T-helper 17 cell (primary cell): ENCODE data around the gene MCHR1. TPM values are rescaled to one million over a fixed set of nuclear protein-coding genes. Genes with fewer than 3 reads are reported as not detected.
A peak's percentile ranks its signal among the peaks of the same experiment; 100 is the strongest.
"Not testable (repeated sequence)": the region's sequence is repeated elsewhere in the genome, so short reads cannot be mapped to it uniquely, and the experiment has no call there.

Experiments
- ATAC-seq: fragments of 150-1000 bp; cut with Tn5 transposase; 2 replicates; pipeline ENCODE4 v1.10.0; 2021; ENCODE audit warnings: mild to moderate bottlenecking, moderate library complexity
- DNase-seq, 3 donors: peaks; one replicate each; pipeline versions ENCODE4 v3.0.0 to v3.0.0-alpha.2; 2020 to 2021
- H3K9me3 ChIP-seq: one replicate; pipeline ENCODE4 v1.7.0; 2013; ENCODE audit warnings: low read length, mild to moderate bottlenecking; ENCODE audit not compliant: control insufficient read depth, poor library complexity, severe bottlenecking
- H3K27ac Mint-ChIP-seq: one replicate; pipeline ENCODE4 v1.8.0; 2022; ENCODE audit warnings: mild to moderate bottlenecking, moderate library complexity, mixed read lengths
- H3K27me3 Mint-ChIP-seq: one replicate; pipeline ENCODE4 v1.8.0; 2022; ENCODE audit warnings: mixed read lengths
- H3K36me3 Mint-ChIP-seq: one replicate; pipeline ENCODE4 v1.8.0; 2022; ENCODE audit warnings: low read depth, mixed read lengths
- H3K4me1 Mint-ChIP-seq: one replicate; pipeline ENCODE4 v1.8.0; 2022; ENCODE audit warnings: mild to moderate bottlenecking, mixed read lengths
- H3K4me3 Mint-ChIP-seq: one replicate; pipeline ENCODE4 v1.8.0; 2022; ENCODE audit warnings: mild to moderate bottlenecking, moderate library complexity, mixed read lengths
- total RNA-seq, 4 donors: library from RNA in 2 of 4; stranded (reverse) in 2 of 4; gene quantifications; one replicate each; pipeline ENCODE4 v1.2.3 and lab custom pipeline; 2022 to 2026

MCHR1 gene
- total RNA-seq, 2 donors from 2014 or later = not detected

DNA sequence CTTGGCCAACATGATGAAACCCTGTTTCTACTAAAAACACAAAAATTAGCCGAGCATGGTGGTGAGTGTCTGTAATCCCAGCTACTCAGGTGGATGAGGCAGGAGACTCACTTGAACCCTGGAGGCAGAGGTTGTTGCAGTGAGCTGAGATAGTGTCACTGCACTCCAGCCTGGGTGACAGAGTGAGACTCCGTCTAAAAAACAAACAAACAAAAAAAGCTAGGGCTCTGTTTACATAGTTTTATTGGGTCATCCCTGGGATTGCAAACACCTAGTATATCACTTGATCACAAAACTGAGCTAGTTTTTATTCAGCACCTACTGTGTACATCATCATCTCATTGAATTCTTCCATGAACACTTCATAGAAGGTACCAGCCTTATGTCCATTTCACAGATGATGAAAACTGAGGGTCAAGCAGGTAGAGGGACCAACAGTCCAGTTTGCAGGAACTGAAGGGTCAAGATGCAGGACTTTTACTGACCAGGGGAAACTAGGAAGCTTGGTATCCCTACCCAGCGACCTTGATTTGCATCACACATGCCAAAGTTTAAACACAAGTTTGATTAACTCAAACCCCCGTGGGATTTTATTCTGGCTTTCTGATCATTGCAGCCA, 33.6 kb upstream of the MCHR1 start:
- Mint-ChIP-seq H3K27me3 (no peaks in the 10 kb centered on the region), H3K36me3 (no peaks in the 10 kb centered on the region), H3K27ac (no peak overlapping the region), H3K4me3 (no peak overlapping the region), H3K4me1 (peaks cover 12% of the 10 kb centered on the region)
- no peaks in the 10 kb centered on the region for H3K9me3 ChIP-seq
- DNase-seq = no peak
- ATAC-seq = no peak

DNA sequence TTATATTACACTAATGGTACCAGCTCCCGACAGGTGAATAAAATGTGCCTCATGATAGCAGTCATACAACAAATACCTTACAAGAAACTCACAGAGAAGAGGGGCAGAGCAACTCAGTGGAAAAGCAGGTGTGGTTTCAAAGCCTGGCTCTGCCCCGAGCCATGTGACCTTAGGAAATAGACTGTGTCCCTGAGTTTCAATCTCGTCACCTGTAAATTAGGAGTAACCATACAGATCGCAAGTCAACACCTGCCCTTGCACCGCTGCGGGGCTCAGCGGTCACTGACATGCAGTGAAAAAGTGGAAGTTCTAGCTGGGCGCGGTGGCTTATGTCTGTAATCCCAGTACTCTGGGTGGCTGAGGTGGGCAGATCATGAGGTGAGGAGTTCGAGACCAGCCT, 30.9 kb upstream of the MCHR1 start:
- no peak overlapping the region for H3K27ac Mint-ChIP-seq
- DNase-seq (no peak), ATAC-seq (no peak)
- H3K4me1 Mint-ChIP-seq = peaks cover 18% of the 10 kb centered on the region
- H3K36me3 Mint-ChIP-seq = no peaks in the 10 kb centered on the region
- peak overlapping the region; percentile 7 for H3K4me3 Mint-ChIP-seq
- H3K27me3 Mint-ChIP-seq = no peaks in the 10 kb centered on the region
- no peaks in the 10 kb centered on the region for H3K9me3 ChIP-seq

DNA sequence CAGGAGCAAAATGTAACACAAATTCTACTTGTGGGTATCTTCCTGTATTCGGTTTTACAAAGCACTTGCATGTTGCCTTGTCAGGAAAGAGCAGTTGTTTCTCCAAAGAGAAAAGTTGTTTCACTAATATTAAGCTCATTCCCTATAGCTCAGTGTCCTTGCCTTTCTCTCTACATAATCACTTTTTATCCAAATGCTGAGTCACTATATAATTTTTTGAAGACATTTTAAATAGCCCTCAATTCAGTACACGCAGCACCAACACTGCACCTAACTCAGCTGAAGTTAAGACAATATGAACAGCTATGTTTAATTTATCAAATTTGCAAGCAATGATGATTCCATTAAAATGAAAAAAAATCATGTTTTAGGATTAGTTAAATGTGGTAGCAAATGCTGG, 28.2 kb upstream of the MCHR1 start:
- no peaks in the 10 kb centered on the region for H3K9me3 ChIP-seq
- ATAC-seq (no peak), DNase-seq (no peak)
- H3K27me3 Mint-ChIP-seq = no peaks in the 10 kb centered on the region
- peak overlapping the region; percentile 94 for H3K27ac Mint-ChIP-seq
- no peaks in the 10 kb centered on the region for H3K36me3 Mint-ChIP-seq
- peaks cover 13% of the 10 kb centered on the region for H3K4me1 Mint-ChIP-seq
- no peak overlapping the region for H3K4me3 Mint-ChIP-seq

DNA sequence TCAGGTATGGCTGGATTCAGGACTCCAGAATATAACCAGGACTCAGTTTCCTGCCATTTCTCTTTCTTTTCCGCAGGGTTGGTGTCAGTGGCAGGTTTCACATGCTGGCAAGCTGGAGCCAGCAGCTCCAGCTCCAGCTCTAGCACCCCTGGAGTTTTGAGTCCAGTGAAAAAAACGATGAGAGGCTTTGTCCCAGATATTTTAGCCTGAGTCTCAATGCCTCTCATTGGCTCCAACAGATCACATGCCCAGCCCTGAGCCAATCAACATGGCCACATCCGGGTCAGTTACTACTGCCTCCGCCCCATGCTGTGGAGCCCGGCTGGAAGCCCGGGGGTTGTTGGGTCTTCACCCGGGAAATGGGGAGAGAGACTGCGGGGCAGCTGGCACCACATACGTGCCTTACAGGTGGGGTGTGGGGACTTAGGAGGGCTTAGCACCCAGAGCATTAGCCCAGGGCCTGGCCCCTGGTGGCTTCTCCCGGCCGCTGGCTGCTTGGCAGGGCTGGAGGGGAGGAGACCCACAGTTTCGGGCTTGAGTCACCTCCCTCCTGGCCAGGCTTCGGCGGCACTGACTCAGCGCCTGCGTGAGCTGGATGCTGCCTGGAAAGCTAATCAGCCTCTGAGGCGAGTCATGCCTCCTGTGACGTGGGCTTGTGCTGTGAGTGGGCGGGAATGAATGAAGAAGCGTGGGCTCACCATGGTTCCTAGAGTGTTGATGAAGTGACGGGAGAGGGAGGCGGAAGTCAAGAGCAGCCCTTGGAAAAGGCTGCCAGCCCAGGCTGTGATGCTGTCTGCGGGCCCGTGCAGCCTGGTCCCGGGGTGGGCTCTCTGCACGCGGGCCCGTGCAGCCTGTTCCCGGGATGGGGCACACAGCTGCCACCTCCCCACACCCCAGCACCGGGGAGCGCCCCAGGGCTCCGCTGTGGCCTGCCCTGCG, 27.5 kb upstream of the MCHR1 start:
- Mint-ChIP-seq H3K27ac (peak overlapping the region; percentile 94), H3K4me3 (peak overlapping the region; percentile 91), H3K36me3 (no peaks in the 10 kb centered on the region), H3K4me1 (peaks cover 13% of the 10 kb centered on the region), H3K27me3 (no peaks in the 10 kb centered on the region)
- H3K9me3 ChIP-seq = no peaks in the 10 kb centered on the region
- DNase-seq = peak; percentile 61 to 72 (median 61)
- peak; percentile 95 for ATAC-seq

DNA sequence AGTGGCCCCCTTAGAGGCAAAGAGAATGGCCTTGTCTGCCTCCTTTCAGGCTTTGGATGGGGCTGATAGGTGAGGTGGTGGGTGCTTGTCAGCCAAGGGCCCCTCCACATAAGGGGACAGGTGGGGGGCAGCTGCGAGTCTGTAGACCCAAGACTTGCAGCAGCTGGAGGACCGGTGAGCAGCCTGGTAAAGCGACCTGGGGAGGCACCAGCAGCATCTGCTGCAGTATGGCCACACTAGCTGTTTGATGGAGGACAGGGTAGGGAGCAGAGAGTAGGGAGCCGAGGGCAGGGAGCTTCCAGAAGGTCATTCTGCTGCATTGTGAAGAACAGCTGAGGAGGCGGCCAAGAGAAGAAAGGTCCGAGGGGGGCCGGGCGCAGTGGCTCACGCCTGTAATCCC, 25.9 kb upstream of the MCHR1 start:
- H3K9me3 ChIP-seq = no peaks in the 10 kb centered on the region
- H3K4me3 Mint-ChIP-seq = no peak overlapping the region
- DNase-seq (no peak), ATAC-seq (no peak)
- H3K36me3 Mint-ChIP-seq = no peaks in the 10 kb centered on the region
- H3K27ac Mint-ChIP-seq = no peak overlapping the region
- no peaks in the 10 kb centered on the region for H3K27me3 Mint-ChIP-seq
- peaks cover 10% of the 10 kb centered on the region for H3K4me1 Mint-ChIP-seq

DNA sequence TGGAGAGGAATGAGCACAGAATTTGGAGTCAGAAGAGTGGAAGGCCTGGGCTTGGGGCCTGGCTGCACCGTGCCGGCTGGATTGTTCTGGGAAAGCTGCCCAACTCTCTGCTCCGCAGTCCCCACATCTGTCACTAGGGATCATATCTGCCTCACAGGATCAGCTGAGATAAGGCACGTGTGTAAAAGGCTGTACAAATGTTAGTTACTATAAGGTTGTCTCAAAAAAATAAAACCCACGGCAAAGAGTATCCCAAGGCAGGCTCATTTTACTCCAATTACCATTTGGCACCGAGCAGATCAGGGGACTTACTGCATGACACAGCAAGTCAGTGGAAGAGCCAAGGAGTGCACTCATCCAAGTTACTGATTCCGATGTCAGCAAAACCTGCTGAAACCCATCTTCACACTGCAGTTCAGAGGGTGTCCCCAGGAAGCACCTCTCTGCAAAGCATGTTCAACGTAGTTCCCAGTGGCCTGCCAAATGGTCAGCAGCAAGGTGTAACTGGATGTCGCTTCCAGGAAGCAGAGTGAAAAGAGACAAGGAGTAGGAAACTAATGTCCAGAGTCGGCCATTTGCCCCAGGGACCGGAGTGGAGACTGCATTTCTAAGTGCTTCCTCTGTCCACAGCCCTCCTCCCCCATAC, 24.6 kb upstream of the MCHR1 start:
- Mint-ChIP-seq H3K27me3 (no peaks in the 10 kb centered on the region), H3K27ac (no peak overlapping the region), H3K4me1 (peaks cover 8% of the 10 kb centered on the region), H3K4me3 (no peak overlapping the region), H3K36me3 (no peaks in the 10 kb centered on the region)
- H3K9me3 ChIP-seq = no peaks in the 10 kb centered on the region
- ATAC-seq = no peak
- no peak for DNase-seq

DNA sequence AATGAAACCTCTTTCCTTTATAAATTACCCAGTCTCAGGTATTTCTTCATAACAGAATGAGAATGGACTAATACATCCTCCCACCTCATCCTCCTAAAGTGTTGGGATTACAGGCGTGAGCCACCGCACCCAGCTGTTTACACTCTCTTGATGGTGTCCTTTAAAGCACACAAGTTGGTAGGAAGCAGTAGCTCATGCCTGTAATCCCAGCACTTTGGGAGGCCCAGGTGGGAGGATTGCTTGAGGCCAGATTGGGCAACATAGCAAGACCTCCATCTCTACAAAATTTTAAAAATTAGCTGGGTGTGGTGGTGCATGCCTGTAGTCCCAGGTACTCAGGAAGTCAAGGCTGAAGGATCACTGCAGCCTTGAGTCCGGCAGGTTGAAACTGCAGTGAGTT, 23.3 kb upstream of the MCHR1 start:
- not testable (repeated sequence) for H3K4me3 Mint-ChIP-seq, ATAC-seq, H3K9me3 ChIP-seq, H3K4me1 Mint-ChIP-seq, H3K27ac Mint-ChIP-seq, H3K27me3 Mint-ChIP-seq, DNase-seq, H3K36me3 Mint-ChIP-seq

DNA sequence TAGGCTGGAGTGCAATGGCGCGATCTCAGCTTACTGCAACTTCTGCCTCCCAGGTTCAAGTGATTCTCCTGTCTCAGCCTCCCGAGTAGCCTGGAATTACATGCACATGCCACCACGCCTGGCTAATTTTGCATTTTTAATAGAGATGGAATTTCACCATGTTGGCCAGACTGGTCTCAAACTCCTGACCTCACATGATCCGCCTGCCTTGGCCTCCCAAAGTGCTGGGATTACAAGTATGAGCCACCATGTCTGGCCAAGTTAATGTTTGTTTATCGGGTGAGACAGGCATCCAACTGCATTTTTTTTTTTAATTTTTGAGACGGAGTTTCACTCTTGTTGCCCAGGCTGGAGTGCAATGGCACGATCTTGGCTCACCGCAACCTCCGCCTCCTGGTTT, 22.6 kb upstream of the MCHR1 start:
- H3K4me1 Mint-ChIP-seq, DNase-seq, H3K36me3 Mint-ChIP-seq, H3K9me3 ChIP-seq, H3K4me3 Mint-ChIP-seq, ATAC-seq, H3K27me3 Mint-ChIP-seq, H3K27ac Mint-ChIP-seq: not testable (repeated sequence)

DNA sequence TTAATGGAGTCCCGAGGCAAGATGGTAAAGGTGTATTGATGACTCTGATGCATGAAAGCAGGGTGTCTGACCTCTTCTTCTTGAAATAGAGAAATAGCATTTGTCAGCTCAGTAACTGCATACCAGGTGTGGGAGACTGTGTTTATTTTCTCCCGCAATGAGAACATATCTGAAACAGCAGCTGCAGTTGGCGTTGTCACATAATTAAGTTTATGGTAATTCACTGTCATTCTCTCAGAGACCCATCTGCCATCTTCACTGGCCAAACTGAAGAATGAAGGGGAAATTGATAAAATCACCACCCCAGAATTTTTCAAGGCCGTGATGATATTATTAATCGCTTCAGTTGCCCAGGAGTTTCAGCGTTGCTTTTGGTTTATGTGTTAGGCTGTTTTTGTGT, 20.1 kb upstream of the MCHR1 start:
- no peaks in the 10 kb centered on the region for H3K27me3 Mint-ChIP-seq
- DNase-seq = no peak
- no peaks in the 10 kb centered on the region for H3K4me1 Mint-ChIP-seq
- no peak overlapping the region for H3K4me3 Mint-ChIP-seq
- H3K27ac Mint-ChIP-seq = no peak overlapping the region
- H3K9me3 ChIP-seq = no peaks in the 10 kb centered on the region
- no peak for ATAC-seq
- no peaks in the 10 kb centered on the region for H3K36me3 Mint-ChIP-seq

DNA sequence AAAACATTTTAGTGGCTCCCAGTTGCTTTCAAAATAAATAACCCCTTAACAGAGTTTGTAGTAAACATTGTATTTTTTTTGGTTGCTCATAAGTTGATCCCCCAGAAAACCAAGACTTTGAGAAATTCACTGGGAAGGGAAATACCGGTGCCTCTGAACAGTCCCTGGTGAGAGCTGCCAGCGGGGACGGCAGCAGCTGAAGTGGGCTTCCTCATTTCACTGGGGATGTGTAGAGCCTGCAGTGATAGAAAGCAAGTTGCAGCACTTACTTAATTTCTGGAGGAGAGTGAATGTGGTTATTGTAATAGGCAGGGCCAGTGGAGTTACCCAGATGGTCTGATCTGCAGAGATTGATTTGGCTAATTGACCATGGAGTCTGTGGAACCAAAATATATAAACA, 18.6 kb upstream of the MCHR1 start:
- no peak overlapping the region for H3K27ac Mint-ChIP-seq
- no peaks in the 10 kb centered on the region for H3K27me3 Mint-ChIP-seq
- H3K4me3 Mint-ChIP-seq = no peak overlapping the region
- DNase-seq (no peak), ATAC-seq (no peak)
- no peaks in the 10 kb centered on the region for H3K36me3 Mint-ChIP-seq
- H3K9me3 ChIP-seq = no peaks in the 10 kb centered on the region
- H3K4me1 Mint-ChIP-seq = no peaks in the 10 kb centered on the region

DNA sequence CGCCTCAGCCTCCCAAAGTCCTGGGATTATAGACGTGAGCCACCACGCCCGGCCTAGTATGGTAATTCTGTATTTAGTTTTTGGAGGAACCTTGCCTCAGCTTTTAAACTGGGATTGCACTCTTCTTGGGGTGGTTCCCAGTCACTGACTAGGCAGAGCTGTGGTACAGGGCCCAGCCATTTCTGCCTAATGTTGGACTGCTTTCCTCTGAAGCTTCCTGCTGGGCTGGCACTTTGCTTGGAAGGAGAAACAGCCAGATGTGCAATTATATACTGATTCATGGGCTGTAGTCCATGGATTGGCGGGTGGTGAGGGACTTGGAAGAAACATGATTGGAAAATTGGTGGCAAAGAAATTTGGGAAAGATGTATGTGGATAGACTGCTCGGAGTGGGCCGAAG, 17.6 kb upstream of the MCHR1 start:
- DNase-seq (no peak), ATAC-seq (no peak)
- Mint-ChIP-seq H3K27ac (no peak overlapping the region), H3K4me1 (no peaks in the 10 kb centered on the region), H3K36me3 (no peaks in the 10 kb centered on the region), H3K27me3 (no peaks in the 10 kb centered on the region), H3K4me3 (no peak overlapping the region)
- no peaks in the 10 kb centered on the region for H3K9me3 ChIP-seq

DNA sequence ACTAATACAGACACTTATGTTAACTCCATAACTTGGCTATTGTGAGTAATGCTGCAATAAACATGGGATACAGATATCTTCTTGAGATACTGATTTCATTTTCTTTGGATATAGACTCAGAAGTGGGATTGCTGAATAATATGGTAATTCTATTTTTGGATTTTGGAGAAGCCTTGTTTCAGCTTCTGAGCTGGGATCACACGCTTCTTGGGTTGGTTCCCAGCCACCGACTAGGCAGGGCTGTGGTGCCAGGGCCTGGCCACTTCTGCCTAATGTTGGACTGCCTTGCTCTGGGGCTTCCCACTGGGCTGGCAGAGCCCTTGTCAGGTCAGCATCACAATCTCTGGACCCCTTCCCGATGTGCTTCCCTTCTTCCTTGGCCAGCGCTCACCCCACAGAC, 14.0 kb upstream of the MCHR1 start:
- ATAC-seq (no peak), DNase-seq (no peak)
- Mint-ChIP-seq H3K27ac (no peak overlapping the region), H3K27me3 (no peaks in the 10 kb centered on the region), H3K4me1 (peaks cover 7% of the 10 kb centered on the region), H3K36me3 (no peaks in the 10 kb centered on the region), H3K4me3 (no peak overlapping the region)
- no peaks in the 10 kb centered on the region for H3K9me3 ChIP-seq

DNA sequence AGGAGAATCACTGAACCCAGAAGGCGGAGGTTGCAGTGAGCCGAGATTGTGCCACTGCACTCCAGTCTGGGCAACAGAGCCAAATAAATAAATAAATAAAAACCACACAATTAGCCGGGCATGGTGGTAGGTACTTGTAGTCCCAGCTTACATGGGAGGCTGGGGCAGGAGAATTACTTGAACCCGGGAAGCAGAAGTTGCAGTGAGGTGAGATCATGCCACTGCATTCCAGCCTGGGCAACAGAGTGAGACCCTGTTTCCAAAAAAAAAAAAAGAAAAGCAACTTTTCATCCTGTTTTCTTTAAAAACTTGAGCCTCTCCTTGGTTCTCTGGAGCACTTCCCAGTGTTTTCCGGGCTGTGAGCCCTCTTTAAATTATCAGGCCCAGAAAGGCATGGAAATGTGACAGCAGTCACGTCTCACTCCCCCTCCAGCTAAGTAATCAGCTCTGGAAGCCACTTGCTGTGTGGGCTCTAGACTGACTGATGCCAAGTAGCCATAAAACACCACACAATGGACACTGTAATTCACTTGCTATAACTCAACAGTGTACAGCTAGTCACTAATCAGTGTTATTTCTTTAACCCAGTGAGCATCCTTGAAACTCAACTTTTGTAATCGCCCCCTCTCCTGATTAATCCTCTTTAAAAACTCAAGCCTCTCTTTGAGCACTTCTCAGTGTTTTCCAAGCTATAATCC, 13.0 kb upstream of the MCHR1 start:
- Mint-ChIP-seq H3K36me3 (no peaks in the 10 kb centered on the region), H3K4me3 (no peak overlapping the region), H3K27me3 (no peaks in the 10 kb centered on the region), H3K4me1 (peaks cover 7% of the 10 kb centered on the region), H3K27ac (no peak overlapping the region)
- ATAC-seq (no peak), DNase-seq (no peak)
- no peaks in the 10 kb centered on the region for H3K9me3 ChIP-seq
